ENCODE data around the gene PGRMC2.

GRCh38 chr4:128247906-128248305 lies 39.7 kb downstream of the PGRMC2 start:
- TF ChIP-seq, protein P1, sequence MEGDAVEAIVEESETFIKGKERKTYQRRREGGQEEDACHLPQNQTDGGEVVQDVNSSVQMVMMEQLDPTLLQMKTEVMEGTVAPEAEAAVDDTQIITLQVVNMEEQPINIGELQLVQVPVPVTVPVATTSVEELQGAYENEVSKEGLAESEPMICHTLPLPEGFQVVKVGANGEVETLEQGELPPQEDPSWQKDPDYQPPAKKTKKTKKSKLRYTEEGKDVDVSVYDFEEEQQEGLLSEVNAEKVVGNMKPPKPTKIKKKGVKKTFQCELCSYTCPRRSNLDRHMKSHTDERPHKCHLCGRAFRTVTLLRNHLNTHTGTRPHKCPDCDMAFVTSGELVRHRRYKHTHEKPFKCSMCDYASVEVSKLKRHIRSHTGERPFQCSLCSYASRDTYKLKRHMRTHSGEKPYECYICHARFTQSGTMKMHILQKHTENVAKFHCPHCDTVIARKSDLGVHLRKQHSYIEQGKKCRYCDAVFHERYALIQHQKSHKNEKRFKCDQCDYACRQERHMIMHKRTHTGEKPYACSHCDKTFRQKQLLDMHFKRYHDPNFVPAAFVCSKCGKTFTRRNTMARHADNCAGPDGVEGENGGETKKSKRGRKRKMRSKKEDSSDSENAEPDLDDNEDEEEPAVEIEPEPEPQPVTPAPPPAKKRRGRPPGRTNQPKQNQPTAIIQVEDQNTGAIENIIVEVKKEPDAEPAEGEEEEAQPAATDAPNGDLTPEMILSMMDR (IDR thresholded peaks at IDR 0.05): no peak
- TF ChIP-seq POLR2A (IDR thresholded peaks at IDR 0.05; ENCODE audit: low read depth): no peak
- no peak for TF ChIP-seq POLR2AphosphoS5 (IDR thresholded peaks at IDR 0.05)
